ENCODE results near the gene ERV3-1.
"Not testable (repeated sequence)": the region's sequence is repeated elsewhere in the genome, so short reads cannot be mapped to it uniquely, and the experiment has no call there.

ERV3-1 gene, protein sequence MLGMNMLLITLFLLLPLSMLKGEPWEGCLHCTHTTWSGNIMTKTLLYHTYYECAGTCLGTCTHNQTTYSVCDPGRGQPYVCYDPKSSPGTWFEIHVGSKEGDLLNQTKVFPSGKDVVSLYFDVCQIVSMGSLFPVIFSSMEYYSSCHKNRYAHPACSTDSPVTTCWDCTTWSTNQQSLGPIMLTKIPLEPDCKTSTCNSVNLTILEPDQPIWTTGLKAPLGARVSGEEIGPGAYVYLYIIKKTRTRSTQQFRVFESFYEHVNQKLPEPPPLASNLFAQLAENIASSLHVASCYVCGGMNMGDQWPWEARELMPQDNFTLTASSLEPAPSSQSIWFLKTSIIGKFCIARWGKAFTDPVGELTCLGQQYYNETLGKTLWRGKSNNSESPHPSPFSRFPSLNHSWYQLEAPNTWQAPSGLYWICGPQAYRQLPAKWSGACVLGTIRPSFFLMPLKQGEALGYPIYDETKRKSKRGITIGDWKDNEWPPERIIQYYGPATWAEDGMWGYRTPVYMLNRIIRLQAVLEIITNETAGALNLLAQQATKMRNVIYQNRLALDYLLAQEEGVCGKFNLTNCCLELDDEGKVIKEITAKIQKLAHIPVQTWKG

DNA sequence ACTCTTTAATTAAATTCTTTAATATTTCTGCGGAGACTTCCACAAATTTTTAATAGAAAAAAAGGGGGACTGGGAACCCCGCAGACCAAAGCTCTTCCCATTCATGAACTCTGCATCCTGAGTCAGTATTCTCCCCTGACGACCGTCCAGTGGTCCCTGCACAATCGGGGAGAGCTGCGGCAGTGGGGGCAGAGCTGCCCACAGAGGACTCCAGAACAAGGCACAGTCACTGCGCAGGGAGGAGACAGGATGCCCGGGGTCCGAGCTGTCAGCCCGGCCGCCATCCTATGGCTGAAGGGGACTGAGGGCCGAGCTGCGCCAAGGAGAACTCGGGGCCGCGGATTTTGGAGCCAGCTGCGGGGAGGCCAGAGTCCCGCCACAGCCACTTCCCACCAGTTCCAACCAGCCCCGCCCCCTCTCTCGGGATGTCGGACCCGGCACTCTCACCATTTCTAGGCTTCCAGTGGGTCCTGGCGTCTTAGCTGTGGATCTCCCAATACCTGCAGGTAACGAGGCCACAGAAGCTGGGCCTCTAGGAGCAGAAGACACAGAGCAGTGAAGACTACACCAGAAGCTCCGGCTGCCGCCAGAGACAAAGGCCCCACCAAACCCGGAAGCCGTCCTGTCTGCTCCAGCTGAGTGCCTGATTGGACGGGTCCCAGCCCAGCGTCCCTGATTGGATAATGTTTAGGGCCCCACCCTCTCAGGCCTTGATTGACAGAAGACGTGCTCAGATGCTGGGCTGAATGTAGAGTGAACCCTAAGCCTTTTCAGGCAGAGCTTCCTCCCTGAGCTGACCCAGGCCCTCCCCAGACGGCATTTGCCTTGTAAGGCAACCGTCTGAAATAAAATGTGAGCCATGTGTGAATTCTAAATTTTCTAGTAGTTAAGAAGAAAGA lies at the start of gene ERV3-1:
TSS of gene ERV3-1 (minus strand) at position 594 of the 899 bp plus-strand sequence. CDS start 13,661 bp downstream, outside the sequence.
- DNase-seq (ENCODE audit: low spot score) = peak; percentile 93

DNA sequence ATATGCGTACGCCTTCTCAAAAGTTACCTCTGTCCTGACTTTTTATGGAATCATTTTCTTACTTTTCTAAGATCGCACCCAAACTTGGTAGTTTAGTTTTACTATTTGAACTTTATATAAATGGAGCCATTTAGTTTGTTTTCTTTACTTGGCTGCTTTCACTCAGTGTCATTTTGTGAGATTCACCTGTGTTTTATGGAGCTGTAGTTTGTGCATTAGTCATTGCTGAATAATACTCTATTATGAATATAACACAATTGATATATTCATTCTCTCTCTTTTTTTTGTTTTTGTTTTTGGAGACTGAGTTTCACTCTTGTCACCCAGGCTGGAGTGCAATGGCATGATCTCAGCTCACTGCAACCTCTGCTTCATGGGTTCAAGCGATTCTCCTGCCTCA lies 49.3 kb upstream of the ERV3-1 start:
- DNase-seq (ENCODE audit: low spot score) = not testable (repeated sequence)

DNA sequence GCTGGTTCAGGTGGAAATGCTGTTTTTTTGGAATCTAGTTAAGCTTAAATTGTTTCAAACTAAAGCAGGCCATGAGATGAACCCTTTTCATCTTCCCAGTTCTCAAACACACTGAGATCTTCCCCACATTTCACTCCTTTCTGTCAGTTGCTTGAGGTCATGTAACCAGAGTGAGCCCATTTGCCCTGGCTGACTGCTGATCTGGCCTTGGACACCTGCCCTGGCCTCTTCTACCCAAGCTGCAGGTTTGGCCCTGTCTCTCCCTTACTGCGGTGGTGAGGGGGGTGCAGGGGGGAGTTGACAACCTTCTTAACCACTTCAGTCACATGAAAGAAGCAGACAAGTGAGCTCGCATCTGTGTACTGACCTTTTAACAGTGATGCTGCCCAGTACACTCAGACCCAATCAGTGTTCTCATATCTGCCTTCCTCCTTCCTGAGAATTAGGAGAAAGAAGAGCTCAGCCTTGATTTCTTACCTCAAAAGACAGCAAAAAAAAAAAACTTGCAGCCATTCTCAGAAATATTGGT lies 48.0 kb upstream of the ERV3-1 start:
- not testable (repeated sequence) for DNase-seq (ENCODE audit: low spot score)

DNA sequence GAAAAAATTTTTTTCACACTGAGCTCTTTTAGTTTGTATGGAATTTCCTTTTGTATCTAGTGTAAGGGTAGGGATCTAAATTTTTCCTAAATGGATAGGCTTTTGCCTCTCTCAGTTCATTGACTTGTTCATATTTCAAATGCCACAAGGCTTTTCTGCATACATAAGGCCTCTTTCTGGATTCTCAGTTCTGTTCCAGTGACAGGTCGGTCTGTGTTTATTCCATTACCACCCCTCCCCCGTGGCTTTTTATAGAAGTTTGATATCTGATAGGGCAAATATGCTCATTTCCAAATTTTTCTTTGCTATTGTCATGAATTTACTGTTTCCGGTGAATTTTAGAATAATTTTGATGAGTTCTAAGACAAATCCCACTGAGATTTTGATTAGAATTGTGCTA lies 45.2 kb upstream of the ERV3-1 start:
- DNase-seq (ENCODE audit: low spot score) = not testable (repeated sequence)

DNA sequence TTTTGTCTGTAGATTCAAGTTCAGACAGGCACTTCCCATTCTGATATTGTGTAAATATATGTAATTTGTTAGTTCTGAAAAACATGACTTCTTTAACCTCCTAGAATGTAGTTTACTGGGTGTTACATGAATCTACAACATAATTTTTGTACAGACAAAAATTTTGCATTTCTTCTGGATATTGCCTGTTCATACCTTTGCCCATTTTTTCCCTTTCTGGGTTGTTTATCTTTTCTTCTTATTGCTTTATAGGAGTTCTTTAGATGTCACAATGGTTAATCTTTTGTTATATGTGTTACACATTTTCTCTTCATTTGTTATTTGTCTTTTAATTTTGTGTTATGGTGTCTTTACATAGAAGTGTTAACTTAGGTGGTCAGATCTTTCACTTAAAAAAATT lies 44.7 kb upstream of the ERV3-1 start:
- not testable (repeated sequence) for DNase-seq (ENCODE audit: low spot score)

DNA sequence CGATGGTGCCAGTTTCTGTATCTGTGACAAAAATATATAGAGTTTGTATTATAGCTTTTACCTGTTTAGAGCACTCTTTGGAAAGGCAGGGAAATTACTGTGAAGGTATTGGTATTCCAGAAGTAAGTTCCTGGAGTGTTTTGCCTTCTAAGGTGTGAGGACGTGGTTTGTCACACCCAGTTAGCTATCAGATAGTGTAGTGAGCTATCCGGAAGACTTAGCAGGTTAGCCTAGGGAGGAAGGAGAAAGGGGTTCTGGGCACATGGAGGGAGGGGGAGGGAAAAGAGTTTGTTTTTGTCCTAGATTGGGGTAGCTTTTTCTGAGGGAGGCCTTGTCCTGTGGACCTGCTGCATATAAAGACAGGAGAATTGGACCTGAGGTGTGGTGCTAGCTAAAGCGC lies 39.8 kb upstream of the ERV3-1 start:
- not testable (repeated sequence) for DNase-seq (ENCODE audit: low spot score)

DNA sequence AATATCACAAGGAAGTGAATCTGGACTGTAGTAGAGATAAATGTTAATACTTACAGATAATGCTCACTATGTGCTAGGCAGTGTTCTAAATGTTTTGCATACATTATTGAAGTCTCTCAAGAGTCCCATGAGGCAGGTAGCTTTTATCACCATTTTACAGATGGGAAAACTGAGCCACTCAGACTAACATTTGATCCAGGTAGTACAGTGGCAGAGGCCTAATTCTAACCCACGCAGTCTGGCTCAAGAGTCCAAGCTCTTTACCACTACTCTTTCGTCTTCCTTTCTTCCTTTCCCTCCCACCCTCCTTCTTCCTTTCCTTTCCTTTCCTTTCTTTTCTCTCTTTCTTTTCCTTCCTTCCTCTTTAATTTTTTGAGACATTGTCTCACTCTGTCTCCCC lies 39.1 kb upstream of the ERV3-1 start:
- DNase-seq (ENCODE audit: low spot score) = not testable (repeated sequence)

DNA sequence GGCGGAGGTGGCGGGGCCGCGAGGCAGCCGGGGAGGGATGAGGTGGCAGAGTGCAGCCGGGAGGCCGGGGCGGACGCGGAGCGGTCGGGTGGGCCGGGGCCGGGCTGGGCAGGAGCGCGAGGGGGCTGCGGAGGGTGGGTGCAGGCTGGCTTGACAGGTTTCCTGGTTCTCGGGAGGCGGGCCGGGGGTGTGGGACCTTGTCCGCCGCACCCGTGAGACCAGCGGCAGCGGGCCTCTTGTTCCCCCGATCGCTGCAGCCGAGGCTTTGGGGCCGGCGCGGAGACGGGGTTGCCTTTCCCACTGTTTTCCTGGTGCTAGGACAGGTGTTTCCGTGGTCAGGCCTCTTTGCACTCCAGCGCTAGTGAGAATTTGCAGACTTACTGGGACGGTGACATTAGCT lies 32.3 kb upstream of the ERV3-1 start:
- peak; percentile 6 for DNase-seq (ENCODE audit: low spot score)

DNA sequence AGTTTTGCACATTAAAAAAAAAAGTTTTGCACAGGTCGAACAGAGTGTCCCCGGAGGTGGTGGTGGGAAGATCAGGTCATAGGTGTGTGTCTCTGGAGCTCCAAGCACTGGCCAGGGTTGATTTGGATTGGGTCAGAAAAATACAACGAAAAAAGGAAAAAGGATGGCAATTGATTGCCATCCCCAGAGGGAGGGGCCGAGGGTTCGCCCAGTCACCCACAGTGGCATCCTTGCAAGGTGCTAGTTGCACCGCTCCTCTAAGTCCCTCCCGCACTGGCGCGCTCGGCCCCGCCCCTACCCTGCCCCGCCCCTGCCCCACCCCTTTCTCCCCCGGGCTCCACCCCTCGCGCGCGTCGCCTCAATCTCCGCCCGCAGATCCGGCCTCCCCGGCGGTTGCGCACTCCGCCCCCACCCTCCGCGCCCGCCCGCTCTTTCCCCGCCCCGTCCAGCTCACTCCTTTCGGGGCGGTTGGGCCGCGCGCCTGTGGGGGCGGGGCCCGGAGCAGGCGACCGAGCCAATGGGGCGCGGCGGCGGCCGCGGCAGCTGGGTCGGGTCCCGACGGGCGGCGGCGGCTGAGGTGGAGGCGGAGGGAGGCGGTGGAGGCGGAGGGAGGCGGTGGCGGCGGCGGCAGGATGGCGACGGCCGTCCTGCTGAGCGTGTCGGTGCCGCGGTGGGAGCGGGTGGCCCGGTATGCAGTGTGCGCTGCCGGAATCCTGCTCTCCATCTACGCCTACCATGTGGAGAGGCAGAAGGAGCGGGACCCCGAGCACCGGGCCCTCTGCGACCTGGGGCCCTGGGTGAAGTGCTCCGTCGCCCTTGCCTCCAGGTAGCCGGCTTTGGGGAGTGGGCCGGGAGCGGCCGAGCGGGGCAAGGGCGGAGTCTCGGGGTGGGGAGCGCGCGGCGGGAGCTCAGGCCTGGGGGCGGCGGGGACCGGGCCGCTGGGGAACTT lies 31.5 kb upstream of the ERV3-1 start:
- peak; percentile 87 for DNase-seq (ENCODE audit: low spot score)

DNA sequence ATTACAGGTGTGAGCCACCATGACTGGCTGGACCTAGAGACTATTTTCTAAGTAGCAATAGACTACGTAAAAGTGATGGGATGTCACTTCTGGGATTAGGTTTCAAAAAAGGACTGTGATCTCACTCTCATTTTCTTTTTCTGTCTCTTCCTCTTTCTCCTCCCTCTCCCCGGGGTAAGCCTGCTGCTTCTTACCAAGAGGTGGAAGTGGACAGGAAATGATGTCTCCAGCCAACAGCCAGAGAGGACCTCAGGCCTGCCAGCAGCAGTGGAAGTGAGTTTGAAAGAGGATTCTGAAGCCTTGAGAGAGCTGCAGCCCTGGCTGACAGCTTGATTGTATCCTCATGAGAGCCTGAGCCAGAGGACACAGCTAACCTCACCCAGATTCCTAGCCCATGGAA lies 30.0 kb upstream of the ERV3-1 start:
- not testable (repeated sequence) for DNase-seq (ENCODE audit: low spot score)

DNA sequence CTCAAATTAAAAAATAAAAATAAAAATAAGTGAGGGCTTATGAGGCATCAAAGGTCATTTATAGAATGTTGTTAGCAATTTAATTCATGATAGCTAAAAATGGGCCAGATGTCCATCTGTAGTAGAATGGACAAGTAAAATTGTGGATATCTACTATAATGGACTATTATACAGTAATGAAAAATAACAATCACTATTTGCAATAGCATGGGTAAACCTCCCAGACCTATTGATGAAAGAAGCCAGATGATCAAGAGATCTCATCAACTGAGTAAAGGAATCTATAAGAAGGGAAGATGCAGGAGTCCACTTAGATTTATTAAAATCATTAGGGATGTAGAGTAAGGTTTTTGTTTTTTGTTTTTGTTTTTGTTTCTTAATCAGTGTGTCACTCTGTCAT lies 29.0 kb upstream of the ERV3-1 start:
- not testable (repeated sequence) for DNase-seq (ENCODE audit: low spot score)

DNA sequence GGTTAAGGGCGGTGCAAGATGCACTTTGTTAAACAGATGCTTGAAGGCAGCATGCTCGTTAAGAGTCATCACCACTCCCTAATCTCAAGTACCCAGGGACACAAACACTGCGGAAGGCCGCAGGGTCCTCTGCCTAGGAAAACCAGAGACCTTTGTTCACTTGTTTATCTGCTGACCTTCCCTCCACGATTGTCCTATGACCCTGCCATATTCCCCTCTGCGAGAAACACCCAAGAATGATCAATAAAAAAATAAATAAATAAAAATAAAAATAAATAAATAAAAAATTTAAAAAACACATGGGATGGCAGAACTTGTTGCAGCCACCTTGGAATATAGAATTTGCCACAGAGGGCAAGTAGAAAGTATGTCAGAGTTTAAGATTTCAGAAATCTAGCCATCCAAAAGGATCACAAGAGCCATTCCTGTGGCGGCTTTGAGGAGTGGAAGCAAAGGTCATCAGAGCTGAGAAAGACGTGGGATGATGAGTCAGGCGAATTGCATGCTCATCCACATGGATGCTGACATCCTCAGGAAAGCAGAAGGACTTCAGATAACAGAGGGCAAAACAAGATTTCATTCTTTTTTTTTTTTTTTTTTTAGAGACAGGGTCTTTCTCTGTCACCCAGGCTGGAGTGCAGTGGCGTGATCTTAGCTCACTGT lies 27.8 kb upstream of the ERV3-1 start:
- peak; percentile 1 for DNase-seq (ENCODE audit: low spot score)

DNA sequence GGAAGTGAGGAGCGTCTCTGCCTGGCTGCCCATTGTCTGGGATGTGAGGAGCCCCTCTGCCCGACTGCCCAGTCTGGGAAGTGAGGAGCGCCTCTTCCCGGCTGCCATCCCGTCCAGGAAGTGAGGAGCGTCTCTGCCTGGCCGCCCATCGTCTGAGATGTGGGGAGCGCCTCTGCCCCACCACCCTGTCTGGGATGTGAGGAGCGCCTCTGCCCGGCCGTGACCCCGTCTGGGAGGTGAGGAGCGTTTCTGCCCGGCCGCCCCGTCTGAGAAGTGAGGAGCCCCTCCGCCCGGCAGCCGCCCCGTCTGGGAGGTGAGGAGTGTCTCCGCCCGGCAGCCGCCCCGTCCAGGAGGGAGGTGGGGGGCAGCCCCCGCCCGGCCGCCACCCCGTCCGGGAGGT lies 26.9 kb upstream of the ERV3-1 start:
- DNase-seq (ENCODE audit: low spot score) = not testable (repeated sequence)

DNA sequence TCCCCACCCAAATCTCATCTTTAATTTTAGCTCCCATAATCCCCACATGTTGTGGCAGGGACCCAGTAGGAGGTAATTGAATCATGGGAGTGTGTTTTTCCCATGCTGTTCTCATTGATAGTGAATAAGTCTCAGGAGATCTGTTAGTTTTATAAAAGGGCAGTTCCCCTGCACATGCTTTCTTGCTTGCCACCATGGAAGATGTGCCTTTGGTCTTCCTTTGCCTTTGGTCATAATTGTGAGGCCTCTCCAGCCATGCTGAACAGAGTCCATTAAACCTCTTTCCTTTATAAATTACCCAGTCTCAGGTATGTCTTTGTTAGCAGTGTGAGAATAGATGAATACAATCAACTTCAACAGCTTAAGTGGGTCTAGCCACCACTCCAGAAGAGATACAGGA lies 18.5 kb upstream of the ERV3-1 start:
- DNase-seq (ENCODE audit: low spot score) = not testable (repeated sequence)

DNA sequence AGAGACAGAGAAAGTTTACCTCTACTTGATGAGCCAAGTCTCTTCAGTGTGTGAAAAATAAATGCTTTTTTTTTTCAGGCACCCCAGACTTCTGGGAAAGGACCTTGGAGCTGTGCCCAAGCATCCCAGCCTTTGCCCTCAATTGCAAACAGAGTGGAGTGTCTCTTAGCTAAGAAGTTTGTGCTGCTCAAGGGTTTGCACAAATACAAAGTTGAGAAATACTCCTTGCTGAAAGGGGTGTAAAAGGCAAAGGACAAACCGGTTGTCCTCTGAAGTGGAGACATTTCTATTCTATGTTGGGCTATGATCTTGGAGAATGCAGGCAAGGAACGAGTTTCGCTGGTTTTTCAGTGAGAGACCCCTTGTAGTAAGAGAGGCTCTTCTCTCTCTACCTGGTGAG lies 14.5 kb upstream of the ERV3-1 start:
- not testable (repeated sequence) for DNase-seq (ENCODE audit: low spot score)

DNA sequence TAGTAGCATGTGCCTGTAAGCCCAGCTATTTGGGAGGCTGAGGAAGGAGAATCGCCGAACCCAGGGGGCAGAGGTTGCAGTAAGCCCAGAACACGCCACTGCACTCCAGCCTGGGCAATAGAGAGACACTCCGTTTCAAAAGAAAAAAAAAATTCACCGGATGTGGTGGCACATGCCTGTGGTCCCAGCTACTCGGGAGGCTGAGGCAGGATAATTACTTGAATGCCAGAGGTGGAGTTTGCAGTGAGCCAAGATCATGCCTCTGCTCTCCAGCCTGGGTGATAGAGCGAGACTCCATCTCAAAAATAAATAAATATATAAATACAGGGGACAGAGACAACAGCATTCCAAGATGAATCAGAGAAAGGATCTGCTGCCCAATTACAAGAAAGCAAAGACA lies 3.4 kb upstream of the ERV3-1 start:
- DNase-seq (ENCODE audit: low spot score) = not testable (repeated sequence)

DNA sequence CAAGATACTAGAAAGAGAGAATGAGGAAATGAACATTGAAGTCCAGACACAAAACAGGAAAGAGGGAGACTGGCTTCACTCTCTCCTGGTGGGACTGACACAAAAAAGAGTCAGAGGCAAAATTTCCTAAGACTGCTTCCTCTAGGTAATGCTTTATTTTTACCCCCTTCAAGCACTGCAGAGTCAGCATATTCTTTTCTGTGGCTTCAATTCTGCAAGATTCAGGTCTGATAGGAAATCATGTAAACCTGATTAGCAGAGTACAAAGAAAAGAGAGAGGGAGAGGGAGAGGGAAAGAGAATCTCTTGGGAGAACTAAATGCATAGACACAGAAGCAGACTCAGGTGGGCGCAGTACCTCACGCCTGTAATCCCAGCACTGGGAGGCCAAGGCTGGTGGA lies 2.9 kb upstream of the ERV3-1 start:
- DNase-seq (ENCODE audit: low spot score) = not testable (repeated sequence)

DNA sequence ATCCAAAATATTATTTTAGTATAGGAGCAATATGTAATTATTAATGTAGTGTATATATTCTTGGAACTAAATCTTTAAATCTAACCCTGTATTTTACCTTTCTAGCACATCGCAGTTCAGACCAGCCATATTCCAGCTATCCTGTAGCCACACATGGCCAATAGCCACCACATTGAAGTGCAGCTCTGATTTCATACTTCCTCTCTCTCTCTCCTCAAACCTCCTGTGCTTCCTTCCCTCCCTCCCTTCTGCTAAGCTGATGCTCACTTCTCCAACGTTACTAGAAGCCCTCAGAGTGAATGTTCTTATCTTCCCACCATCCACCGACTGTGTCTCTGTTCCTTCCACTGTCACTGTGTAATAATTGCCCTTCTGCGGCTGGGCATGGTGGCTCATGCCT lies 549 bp upstream of the ERV3-1 start:
- DNase-seq (ENCODE audit: low spot score) = not testable (repeated sequence)

DNA sequence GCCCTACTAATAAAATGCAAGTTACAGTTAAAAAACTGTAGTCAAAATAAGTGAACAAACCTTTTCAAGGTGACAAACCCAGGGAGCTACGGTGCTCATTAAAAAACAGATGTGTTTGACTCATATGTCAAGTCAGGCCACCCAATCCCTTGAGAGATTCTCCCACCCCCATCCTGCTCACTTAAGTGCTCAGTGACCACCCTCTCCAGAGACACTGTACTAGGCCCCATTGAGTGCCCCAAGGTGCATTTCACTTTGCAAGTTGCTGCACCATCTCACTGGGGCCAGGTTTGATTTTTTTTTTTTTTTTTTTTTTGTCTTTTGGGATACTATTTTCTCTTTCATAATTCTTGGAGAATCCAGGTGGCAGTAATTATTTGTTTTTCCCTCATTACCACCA lies 1.9 kb downstream of the ERV3-1 start:
- DNase-seq (ENCODE audit: low spot score) = no peak

DNA sequence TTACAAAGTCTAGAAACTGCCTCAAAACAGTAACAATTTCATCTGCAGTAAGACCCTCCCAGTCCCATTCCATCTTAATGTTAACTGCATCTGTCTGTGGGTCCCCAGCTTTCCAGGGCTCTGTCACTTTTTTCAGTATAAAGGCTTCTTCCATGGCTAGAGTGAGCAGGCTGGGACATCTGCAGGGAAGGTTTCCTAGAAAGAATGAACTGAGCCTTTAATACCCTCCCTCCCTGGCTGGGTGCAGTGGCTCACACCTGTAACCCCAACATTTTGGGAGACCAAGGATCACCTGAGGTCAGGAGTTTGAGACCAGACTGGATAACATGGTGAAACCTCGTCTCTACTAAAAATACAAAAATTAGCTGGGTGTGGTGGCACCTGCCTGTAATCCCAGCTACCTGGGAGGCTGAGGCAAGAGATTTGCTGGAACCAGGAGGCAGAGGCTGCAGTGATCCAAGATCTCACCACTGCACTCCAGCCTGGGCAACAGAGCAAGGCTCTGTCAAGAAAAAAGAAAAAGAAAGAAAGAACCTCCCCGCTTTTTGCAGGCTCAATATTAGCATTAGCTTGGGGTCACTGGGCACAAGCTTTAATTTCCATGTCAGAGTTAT lies 3.4 kb downstream of the ERV3-1 start:
- DNase-seq (ENCODE audit: low spot score) = no peak
